ENCODE results near the gene TNS1. TPM values are rescaled to one million over a fixed set of nuclear protein-coding genes. Genes with fewer than 3 reads are reported as not detected.

The TNS1 gene
- polyA plus RNA-seq, 3 donors: 0.26 to 1.6 (median 1.5) TPM

DNA sequence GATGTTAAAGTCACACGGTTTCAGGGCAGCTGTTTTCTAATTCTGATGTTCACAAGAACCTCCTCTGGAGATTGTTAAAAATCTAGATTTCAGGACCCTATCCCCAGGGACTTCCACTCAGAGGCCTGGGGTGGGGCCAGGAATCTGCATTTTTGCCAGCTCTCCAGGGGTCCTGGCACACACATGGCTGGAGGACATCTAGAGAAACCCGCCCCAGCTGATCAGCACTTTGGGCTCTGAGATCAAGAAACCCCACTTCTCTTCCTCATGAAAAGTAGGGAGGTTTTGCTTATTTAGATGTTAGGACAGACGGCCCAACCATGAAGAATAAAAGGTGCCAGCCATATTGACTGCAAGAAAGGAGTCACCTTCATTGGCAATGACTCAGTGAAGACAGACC, 148.8 kb downstream of the TNS1 start:
- peaks cover 20 to 23% of the 10 kb centered on the region in 2 donors for H3K4me1 ChIP-seq (ENCODE audit: control insufficient read depth in 1 of 2, insufficient read depth in 2 of 2, low read length in 2 of 2)
- H3K4me3 Mint-ChIP-seq: no peak overlapping the region
- H3K9me3 Mint-ChIP-seq: peaks cover 0 to 5% (median 0%) of the 10 kb centered on the region in 7 donors
- H3K36me3 ChIP-seq (replicated peaks in 1 of 2; ENCODE audit: control insufficient read depth in 1 of 2, insufficient read depth in 2 of 2, low read length in 2 of 2): no peaks in the 10 kb centered on the region
- H3K9me3 ChIP-seq (replicated peaks in 1 of 2; ENCODE audit: control insufficient read depth in 1 of 2, insufficient read depth in 1 of 2, low read length in 2 of 2): no peaks in the 10 kb centered on the region
- H3K4me1 Mint-ChIP-seq: peaks cover 27% of the 10 kb centered on the region
- H3K79me2 ChIP-seq (ENCODE audit: insufficient read depth, low read length): no peaks in the 10 kb centered on the region
- no peak overlapping the region for H3K9ac ChIP-seq (ENCODE audit: insufficient read depth, low read length, poor library complexity, severe bottlenecking)
- H3K27me3 Mint-ChIP-seq (ENCODE audit: low read depth in 3 of 3): peaks cover 25 to 66% (median 46%) of the 10 kb centered on the region in 3 donors
- H3K27me3 ChIP-seq (ENCODE audit: control insufficient read depth in 2 of 2, insufficient read depth in 2 of 2, low read length in 2 of 2): peaks cover 0 to 36% of the 10 kb centered on the region in 2 donors
- H4K20me1 ChIP-seq (ENCODE audit: insufficient read depth, low read length): no peaks in the 10 kb centered on the region
- intact Hi-C loops (cut with micrococcal nuclease): no loop called here
- no peak overlapping the region for H3K4me2 ChIP-seq (replicated peaks; ENCODE audit: extremely low read depth, low read length, poor library complexity, severe bottlenecking)
- no peak overlapping the region for H3K27ac ChIP-seq (ENCODE audit: low read depth in 1 of 2, low read length in 2 of 2)
- TF ChIP-seq, protein P1, sequence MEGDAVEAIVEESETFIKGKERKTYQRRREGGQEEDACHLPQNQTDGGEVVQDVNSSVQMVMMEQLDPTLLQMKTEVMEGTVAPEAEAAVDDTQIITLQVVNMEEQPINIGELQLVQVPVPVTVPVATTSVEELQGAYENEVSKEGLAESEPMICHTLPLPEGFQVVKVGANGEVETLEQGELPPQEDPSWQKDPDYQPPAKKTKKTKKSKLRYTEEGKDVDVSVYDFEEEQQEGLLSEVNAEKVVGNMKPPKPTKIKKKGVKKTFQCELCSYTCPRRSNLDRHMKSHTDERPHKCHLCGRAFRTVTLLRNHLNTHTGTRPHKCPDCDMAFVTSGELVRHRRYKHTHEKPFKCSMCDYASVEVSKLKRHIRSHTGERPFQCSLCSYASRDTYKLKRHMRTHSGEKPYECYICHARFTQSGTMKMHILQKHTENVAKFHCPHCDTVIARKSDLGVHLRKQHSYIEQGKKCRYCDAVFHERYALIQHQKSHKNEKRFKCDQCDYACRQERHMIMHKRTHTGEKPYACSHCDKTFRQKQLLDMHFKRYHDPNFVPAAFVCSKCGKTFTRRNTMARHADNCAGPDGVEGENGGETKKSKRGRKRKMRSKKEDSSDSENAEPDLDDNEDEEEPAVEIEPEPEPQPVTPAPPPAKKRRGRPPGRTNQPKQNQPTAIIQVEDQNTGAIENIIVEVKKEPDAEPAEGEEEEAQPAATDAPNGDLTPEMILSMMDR (IDR thresholded peaks at IDR 0.05): no peak
- DNase-seq: no peak
- no peak overlapping the region for H3K27ac Mint-ChIP-seq
- peaks cover 21 to 30% of the 10 kb centered on the region in 2 donors for H3K36me3 Mint-ChIP-seq
- H3K4me3 ChIP-seq (replicated peaks in 1 of 3; ENCODE audit: low read depth in 2 of 3, low read length in 3 of 3): no peak overlapping the region
- H2AFZ ChIP-seq (ENCODE audit: insufficient read depth, low read depth, low read length, poor library complexity, severe bottlenecking): no peak overlapping the region
- WGBS (ENCODE audit: insufficient coverage): no CpG with 5 or more reads among the region's 3 CpGs

DNA sequence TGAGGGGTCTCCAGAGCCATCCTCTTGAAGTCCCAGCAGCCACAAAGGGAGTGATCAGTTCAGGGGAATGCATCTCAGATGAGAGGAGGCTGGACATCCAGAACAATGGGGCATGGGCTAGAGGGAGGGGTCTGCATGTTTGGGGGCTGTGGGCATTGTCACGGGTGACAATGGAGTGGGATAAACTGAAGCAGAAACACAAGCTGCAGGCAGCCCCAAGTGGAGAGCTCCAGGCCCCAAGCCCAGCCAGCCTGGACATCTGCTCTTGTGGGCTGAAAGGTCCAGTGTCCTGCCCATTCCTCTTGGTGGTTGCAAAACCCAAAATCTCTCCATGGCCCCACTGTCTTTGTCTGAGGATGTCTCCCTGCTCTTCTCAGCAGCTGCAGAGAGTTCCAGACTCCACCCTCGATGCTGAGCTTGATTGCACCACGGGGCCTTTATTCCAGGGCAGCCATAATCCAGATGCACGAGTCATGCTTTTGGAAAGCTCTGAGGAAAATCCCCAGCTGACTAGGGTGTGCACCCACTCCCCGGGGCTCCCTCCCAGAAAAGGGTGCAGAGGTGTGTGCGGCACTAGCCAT, 149.4 kb downstream of the TNS1 start:
- Histone ChIP-seq H3K27ac (ENCODE audit: low read depth in 1 of 2, low read length in 2 of 2) (no peak overlapping the region), H3K9me3 (replicated peaks in 1 of 2; ENCODE audit: control insufficient read depth in 1 of 2, insufficient read depth in 1 of 2, low read length in 2 of 2) (no peaks in the 10 kb centered on the region), H4K20me1 (ENCODE audit: insufficient read depth, low read length) (no peaks in the 10 kb centered on the region), H3K4me2 (replicated peaks; ENCODE audit: extremely low read depth, low read length, poor library complexity, severe bottlenecking) (no peak overlapping the region), H3K79me2 (ENCODE audit: insufficient read depth, low read length) (no peaks in the 10 kb centered on the region), H3K4me1 (ENCODE audit: control insufficient read depth in 1 of 2, insufficient read depth in 2 of 2, low read length in 2 of 2) (peaks cover 20 to 23% of the 10 kb centered on the region in 2 donors), H3K4me3 (replicated peaks in 1 of 3; ENCODE audit: low read depth in 2 of 3, low read length in 3 of 3) (no peak overlapping the region), H3K36me3 (replicated peaks in 1 of 2; ENCODE audit: control insufficient read depth in 1 of 2, insufficient read depth in 2 of 2, low read length in 2 of 2) (no peaks in the 10 kb centered on the region), H2AFZ (ENCODE audit: insufficient read depth, low read depth, low read length, poor library complexity, severe bottlenecking) (no peak overlapping the region), H3K27me3 (ENCODE audit: control insufficient read depth in 2 of 2, insufficient read depth in 2 of 2, low read length in 2 of 2) (peaks cover 0 to 37% of the 10 kb centered on the region in 2 donors), H3K9ac (ENCODE audit: insufficient read depth, low read length, poor library complexity, severe bottlenecking) (no peak overlapping the region)
- Mint-ChIP-seq H3K27ac (peak overlapping the region in 1 of 7 donors; percentile 10), H3K4me3 (peak overlapping the region in 1 of 2 donors; percentile 75), H3K36me3 (peaks cover 26 to 35% of the 10 kb centered on the region in 2 donors), H3K9me3 (peaks cover 0 to 5% (median 0%) of the 10 kb centered on the region in 7 donors), H3K27me3 (ENCODE audit: low read depth in 3 of 3) (peaks cover 29 to 70% (median 50%) of the 10 kb centered on the region in 3 donors), H3K4me1 (peaks cover 27% of the 10 kb centered on the region)
- TF ChIP-seq, protein P1 (IDR thresholded peaks at IDR 0.05): no peak
- intact Hi-C loops (cut with micrococcal nuclease): no loop called here
- peak in 1 of 3 donors; percentile 42 for DNase-seq
- WGBS (ENCODE audit: insufficient coverage): 91% methylated on average over 5 of the region's 6 CpGs

All from CD14-positive monocyte (primary cell).